ENCODE data around the gene ACOT7.

Gene ACOT7

DNA sequence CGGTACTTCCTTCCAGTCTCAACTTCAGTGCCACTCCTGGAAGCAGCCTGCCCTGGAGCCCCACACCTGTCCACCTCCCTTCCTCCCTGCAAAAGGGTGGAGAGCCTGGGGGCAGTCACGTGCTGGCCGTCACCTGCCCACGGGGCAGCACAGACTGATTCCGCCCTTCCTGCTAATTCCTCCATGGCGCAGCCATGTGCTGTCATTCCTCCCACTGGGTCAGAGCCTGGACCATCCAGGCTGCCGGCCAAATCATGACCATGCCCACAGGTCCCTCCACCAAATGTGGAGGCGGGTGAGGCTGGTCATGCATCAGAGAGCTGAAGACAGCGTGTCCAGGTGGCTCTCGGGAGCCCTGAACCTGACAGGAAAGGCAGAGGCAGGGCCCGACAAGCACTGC lies 108.2 kb downstream of the ACOT7 start:
- DNase-seq (ENCODE audit: low read depth in 2 of 2): no peak

GRCh38 chr1:6282577-6283270 lies 110.8 kb downstream of the ACOT7 start:
- DNase-seq (ENCODE audit: low read depth in 2 of 2): no peak

GRCh38 chr1:6281511-6282402 lies 111.8 kb downstream of the ACOT7 start:
- DNase-seq (ENCODE audit: low read depth in 2 of 2): no peak

- DNase-seq (ENCODE audit: low read depth in 2 of 2): no peak
Measured at GRCh38 chr1:6280761-6281451, 112.7 kb downstream of the ACOT7 start.

- no peak for DNase-seq (ENCODE audit: low read depth in 2 of 2)
Measured at GRCh38 chr1:6279613-6280383, 113.8 kb downstream of the ACOT7 start.

- no peak for DNase-seq (ENCODE audit: low read depth in 2 of 2)
Measured at GRCh38 chr1:6279066-6279465, 114.5 kb downstream of the ACOT7 start.

GRCh38 chr1:6278263-6278662 lies 115.3 kb downstream of the ACOT7 start:
- no peak for DNase-seq (ENCODE audit: low read depth in 2 of 2)

- DNase-seq (ENCODE audit: low read depth in 2 of 2): no peak
Measured at GRCh38 chr1:6276811-6277555, 116.6 kb downstream of the ACOT7 start.

DNA sequence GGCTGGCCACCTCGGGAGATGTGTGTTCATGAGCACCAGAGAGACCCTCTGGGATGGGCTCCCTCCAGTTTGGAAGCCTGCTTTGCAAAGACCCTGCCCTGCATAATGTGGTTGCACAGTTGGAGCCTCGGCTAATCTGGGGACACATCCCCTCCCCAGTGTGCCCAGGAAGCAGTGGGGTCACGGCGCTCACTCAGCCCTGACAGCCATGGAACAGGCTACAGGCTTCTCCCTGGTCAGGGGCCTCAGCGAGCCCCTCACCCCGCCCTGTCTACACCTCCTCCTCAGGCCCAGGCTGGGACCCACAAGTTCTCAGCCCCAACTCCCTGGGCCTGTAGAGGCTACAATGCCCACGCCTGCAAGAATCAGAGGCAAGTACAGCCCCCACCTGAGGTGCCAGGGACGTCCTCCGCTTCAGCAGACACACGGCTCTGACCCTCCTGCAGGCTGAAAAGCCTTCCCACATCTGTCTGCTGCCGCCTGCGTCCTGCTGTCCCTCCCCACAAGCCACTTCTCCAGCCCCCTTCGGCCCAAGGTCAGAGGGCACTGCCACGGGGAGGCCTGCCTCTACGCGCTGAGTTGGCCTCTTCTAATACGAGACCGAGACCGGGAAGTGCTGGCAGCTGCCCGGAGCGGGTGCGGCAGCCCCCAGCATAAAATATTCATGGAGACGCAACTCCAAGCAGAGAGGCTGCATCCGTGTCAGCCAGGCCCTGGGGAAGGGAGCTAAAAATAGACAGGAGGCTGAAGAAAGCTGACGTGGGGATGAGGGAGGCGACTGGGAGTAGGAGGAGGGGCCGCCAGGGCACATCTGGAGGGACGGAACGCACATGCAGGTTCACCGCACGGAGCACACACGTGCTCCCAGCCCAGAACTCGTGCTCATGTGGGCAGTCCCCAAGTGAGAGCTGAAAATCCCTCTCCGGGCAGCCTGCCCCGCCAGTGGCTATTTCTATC lies 117.5 kb downstream of the ACOT7 start:
- no peak for DNase-seq (ENCODE audit: low read depth in 2 of 2)

GRCh38 chr1:6274622-6275139 lies 118.9 kb downstream of the ACOT7 start:
- DNase-seq (ENCODE audit: low read depth in 2 of 2): no peak

GRCh38 chr1:6274102-6274501 lies 119.5 kb downstream of the ACOT7 start:
- DNase-seq (ENCODE audit: low read depth in 2 of 2): no peak

DNA sequence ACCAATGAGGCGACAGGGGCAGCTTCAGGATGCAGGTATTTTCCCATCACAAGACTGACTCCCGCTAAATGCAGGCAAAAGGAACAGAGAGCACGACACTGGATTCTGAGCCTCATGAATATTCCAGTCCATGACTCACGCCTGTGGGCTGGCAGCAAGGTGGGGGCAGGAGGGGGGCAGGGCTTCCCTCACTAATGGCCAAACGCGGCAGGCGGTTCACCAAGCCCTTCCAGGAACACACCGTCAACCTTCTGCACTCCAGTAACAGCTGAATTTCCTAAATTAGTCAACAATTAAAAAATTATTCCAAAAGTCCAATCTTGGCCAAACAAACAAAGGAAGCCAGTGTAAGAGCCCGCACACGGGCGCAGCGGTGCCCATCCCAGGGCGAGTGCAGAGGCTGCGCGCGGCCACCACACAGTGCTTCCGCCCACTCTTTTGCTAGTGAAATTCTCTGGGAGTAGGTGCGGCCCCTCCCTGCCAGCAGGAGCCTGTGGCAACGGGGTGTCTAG lies 120.1 kb downstream of the ACOT7 start:
- no peak for DNase-seq (ENCODE audit: low read depth in 2 of 2)

- no peak for DNase-seq (ENCODE audit: low read depth in 2 of 2)
Measured at GRCh38 chr1:6272868-6273267, 120.7 kb downstream of the ACOT7 start.

- DNase-seq (ENCODE audit: low read depth in 2 of 2): no peak
Measured at GRCh38 chr1:6272452-6272851, 121.1 kb downstream of the ACOT7 start.

DNA sequence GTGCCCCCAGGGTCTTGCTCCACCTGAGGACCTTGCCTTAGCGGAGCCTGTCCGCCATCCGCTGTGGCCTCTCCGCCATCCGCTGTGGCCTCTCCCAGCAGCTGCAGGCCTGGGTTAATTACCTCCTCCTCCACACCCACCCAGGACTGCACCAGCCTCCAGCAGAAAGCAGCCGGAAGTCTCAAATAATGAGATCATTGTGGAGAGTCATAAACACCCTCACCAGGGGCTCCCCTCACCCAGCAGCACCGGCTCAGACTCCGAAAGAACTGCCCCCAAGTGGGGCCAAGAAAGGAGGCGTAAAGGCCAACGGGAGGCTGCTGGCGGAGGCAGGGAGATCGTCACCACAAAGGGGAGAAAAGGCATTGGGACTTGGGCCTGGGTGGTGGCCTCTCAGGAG lies 122.0 kb downstream of the ACOT7 start:
- DNase-seq (ENCODE audit: low read depth in 2 of 2): no peak

- DNase-seq (ENCODE audit: low read depth in 2 of 2): no peak
Measured at GRCh38 chr1:6271006-6271405, 122.6 kb downstream of the ACOT7 start.

GRCh38 chr1:6270401-6270800 lies 123.2 kb downstream of the ACOT7 start:
- DNase-seq (ENCODE audit: low read depth in 2 of 2): no peak

- DNase-seq (ENCODE audit: low read depth in 2 of 2): no peak
Measured at GRCh38 chr1:6269720-6270400, 123.7 kb downstream of the ACOT7 start.

GRCh38 chr1:6269296-6269695 lies 124.3 kb downstream of the ACOT7 start:
- no peak for DNase-seq (ENCODE audit: low read depth in 2 of 2)
